ENCODE results near the gene GRIP2.

DNA sequence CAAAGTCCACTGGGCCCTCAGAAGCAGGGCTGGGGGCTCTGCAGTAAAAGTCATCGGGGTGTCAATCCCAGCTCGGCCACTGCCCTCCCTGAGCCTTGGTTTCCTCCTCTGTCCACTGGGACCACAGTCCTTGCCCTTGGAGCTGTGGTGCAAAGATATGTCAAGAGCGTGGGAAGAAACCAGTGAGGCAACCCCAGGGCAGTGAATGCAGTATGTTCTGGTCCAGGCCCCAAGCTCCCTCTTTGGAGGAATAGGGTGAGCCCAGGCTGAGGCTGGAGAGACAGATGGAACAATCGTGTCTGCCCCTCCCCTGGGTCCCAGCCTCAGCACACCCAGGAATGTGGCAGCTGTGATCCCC lies 779 bp downstream of the GRIP2 start:
- TF ChIP-seq, protein P1, sequence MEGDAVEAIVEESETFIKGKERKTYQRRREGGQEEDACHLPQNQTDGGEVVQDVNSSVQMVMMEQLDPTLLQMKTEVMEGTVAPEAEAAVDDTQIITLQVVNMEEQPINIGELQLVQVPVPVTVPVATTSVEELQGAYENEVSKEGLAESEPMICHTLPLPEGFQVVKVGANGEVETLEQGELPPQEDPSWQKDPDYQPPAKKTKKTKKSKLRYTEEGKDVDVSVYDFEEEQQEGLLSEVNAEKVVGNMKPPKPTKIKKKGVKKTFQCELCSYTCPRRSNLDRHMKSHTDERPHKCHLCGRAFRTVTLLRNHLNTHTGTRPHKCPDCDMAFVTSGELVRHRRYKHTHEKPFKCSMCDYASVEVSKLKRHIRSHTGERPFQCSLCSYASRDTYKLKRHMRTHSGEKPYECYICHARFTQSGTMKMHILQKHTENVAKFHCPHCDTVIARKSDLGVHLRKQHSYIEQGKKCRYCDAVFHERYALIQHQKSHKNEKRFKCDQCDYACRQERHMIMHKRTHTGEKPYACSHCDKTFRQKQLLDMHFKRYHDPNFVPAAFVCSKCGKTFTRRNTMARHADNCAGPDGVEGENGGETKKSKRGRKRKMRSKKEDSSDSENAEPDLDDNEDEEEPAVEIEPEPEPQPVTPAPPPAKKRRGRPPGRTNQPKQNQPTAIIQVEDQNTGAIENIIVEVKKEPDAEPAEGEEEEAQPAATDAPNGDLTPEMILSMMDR (IDR thresholded peaks at IDR 0.05): no peak
- TF ChIP-seq EZH2 (IDR thresholded peaks at IDR 0.05): no peak
- no peak for TF ChIP-seq EZH2phosphoT487 (IDR thresholded peaks at IDR 0.05)
